Endothelial cell of hepatic sinusoid (primary cell): ENCODE measurements around the gene FRY.

ENCODE experiments used
- in situ Hi-C: cut with HindIII; loops from 2 replicates; pipeline ENCODE4 v1.10.0; 2017; ENCODE audit warnings: low sequenced_read_pairs

Gene FRY

GRCh38 chr13:32125751-32126150 is 94.2 kb downstream of the FRY start:
- in situ Hi-C loops = no loop called here

- in situ Hi-C loops = no loop called here
Measured at GRCh38 chr13:32126278-32126677, 94.7 kb downstream of the FRY start.

- in situ Hi-C loops = no loop called here
Measured at GRCh38 chr13:32126756-32127155, 95.2 kb downstream of the FRY start.

DNA sequence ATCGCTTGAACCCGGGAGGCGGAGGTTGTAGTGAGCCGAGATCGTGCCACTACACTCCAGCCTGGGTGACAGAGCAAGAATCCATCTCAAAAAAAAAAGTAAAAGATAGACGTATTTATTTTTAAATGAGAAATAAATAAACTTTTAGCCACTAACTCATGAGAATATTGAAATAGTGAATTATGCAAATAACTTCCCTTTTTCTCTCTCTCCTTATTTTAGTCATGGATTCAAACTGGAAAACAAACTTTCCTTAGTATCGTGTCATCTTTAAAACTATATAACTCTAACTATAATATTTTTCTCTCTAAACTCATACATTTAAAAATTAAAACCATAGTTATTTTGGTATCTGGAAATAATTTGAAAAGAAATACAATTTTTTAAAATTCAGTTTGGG is 96.1 kb downstream of the FRY start:
- in situ Hi-C loops = no loop called here

DNA sequence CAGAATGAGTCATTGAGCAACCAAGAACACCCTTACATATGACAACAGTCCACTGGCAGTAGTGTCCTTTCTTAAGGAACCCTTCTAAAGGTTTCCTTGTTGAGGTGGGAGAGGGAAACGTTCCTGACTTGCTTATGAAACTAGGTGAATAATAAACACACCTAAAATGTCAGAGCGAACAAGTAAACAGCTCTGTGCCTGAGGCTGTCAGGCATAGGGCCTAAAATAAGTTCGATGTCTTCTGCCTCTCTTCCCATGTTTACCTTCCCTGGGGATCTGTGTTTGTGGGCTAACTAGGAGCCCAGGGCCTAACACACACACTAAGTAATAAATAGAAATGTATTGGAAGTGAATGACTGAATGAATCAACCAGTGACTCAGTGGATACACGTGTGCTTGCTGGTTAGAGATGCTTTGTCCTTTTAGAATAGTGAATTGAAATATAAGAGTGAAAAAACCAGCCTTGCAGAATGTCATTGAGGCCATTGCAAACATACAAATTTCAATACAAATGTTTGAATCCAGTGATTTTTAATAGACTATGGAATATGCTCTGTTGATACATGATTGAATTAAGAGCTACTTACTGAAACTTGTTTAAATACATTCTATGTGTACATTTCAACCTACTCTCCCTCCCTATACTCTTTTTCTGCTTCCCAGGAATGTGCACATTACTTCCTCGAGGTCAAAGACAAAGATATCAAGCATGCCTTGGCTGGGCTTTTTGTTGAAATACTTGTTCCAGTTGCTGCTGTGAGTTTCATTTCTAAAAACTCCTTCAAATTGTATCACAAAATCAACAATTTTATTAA is 102.9 kb downstream of the FRY start:
- in situ Hi-C loops = no loop called here

DNA sequence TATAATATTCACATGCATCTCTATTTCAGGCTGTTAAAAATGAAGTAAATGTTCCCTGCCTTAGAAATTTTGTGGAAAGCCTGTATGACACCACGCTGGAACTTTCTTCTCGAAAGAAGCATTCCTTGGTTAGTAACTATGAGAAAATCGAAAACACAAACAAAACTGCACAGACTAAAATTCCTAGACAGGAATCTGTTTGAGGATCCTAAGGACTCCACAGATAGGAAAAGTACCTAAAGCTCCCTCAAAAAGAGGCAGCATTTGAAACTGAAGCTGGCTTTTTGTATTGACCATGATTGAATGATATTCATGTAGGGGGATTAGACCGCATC is 103.4 kb downstream of the FRY start:
- in situ Hi-C loops = no loop called here

DNA sequence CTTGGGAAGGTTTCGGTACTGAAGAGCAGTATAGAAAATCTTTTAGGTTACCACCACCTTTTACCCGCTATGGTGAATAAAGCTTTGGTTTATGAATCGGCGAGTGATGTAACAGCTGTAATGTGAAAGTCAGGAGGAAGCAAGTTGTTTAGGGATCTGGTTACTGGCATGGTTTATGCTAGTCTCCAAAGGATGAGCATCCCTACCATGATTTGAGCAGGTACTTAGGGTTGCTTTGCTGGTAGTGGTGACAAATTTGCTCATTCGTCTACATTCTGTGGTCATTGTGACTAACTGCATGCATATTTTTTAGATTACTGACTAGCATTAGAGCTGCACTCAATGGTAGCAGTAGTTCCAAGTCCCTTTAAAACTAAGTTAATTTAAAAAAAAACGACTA is 104.1 kb downstream of the FRY start:
- in situ Hi-C loops = no loop called here

DNA sequence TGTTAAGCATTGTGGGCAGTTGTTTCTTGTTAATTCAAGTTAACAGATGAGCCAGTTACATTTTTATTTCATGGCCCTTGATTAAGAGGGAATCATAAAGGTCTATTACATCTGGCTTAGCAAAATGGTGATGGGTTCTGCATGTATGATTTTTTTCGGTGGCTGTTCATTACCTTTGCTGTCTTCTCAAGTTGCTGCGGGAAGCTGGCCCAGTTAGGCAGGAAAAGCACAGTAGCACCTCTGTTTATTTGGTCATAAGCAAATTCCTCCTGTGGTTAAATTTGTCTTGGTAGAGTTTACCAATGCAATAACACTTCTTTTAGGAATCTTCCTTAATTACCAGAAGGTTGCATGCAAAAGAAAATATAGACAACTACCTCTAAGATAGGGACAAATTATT is 104.5 kb downstream of the FRY start:
- in situ Hi-C loops = no loop called here

DNA sequence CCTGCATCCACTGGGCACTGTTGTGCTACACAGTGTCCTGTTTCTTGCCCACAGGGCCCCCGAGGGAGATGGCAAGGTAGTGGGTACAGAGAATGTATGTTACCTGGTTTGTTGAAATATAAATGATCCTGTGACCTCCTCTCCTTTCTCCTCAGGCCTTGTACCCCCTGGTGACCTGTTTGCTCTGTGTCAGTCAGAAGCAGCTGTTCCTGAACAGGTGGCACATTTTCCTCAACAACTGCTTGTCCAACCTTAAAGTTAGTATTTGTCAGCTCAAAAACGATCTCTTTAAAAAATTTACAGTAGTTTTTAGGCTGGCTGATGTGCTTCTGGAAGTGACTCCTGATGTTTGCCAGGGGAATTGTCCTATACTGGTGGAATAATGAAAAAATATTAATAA is 105.1 kb downstream of the FRY start:
- in situ Hi-C loops = no loop called here

GRCh38 chr13:32139251-32139650 is 107.7 kb downstream of the FRY start:
- in situ Hi-C loops = no loop called here

DNA sequence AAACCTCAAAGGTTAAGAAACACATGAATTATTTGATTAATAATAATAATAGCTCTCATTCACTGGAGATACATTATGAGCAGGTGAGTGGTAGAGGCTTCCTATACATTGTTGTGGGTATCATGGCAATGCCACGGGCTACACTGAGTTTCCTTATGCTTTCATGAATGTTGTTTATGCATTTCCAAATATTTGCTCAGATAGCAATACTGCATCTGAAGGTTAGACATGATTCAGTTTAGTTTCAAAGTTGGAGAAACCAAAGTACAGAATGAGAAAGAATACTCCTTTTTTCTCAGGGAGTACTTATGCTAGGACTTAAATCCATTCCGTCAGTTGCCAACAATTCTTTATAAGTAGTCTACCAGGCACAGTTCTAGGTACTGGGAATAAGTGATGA is 108.5 kb downstream of the FRY start:
- in situ Hi-C loops = no loop called here

GRCh38 chr13:32141462-32141861 is 109.9 kb downstream of the FRY start:
- in situ Hi-C loops = no loop called here

GRCh38 chr13:32142115-32142514 is 110.5 kb downstream of the FRY start:
- in situ Hi-C loops = no loop called here

DNA sequence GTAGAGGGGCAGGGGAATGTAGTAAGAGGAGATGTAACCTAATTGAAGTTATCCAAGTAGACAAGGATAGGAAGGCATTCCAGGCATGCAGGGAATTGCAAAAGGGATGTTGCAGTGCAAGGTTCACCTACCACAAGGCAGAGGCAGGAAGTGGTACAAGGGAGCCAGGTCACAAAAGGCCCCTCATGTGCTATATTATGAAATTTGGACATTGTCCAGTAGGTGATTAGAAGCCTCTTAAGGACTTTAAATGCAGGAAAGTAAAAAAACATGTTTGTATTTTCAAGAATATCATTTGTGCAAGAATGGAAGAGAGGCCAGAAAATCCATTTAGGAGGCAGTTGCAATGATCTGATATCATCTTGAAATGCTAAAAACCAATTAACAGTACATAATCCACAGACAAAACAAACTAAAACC is 111.4 kb downstream of the FRY start:
- in situ Hi-C loops = no loop called here

GRCh38 chr13:32147193-32147592 is 115.6 kb downstream of the FRY start:
- in situ Hi-C loops = no loop called here

DNA sequence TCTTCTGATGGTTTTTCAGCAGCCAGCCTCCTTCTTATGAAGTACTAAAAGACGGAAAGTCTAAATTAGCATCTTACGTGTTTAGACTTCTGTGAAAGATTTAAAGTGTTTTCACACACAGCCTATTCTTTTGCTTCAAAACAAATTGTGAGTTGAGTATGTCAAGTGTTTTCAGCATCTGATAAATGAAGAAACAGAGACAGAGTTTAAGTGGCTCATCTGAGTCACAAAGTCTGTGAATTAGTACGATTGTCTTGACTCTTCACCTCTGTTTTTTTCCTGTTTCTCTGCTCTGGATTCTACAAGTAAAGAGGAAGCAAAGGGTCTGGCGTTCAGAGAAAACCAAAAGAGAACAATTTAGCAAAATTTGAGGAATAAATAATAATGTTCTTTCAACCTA is 116.4 kb downstream of the FRY start:
- in situ Hi-C loops = no loop called here

GRCh38 chr13:32150239-32150638 is 118.7 kb downstream of the FRY start:
- in situ Hi-C loops = no loop called here

DNA sequence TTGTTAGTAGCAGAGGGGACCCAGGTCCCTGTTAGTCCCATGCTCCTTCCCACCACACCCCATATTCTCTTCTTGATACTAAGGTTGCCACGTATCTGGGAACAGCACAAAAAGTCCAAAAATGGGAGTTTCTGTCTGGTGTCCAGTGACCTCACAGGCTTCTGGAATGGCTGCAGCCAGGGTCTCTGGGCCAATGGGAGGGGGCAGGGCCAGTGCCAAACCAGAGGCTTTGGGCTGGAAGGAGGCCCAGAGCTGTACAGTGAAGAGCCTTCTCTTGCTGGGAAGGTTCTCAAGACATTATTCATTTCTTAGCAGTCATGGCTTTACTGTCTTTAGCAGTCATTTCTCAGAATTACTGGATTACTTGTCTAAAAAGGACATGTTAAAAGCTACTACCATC is 119.2 kb downstream of the FRY start:
- in situ Hi-C loops = no loop called here

DNA sequence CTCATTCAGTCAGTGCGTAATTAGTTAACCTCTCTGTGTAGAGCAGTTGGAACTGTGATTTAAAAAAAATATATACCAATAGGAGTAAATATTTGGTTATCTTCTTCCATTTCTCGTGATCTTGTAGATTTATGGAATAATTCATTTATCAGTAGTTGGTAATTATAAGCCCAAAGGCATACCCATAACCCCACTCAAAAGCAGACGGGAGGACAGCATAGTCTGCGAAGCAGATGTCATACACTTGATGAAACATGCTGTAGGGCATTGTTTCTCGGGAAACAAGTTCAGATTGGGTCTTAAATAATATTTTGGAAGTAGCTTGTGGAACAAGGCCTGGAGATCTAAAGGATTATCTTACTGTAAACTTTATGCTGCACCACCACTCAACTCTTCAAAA is 119.7 kb downstream of the FRY start:
- in situ Hi-C loops = no loop called here

DNA sequence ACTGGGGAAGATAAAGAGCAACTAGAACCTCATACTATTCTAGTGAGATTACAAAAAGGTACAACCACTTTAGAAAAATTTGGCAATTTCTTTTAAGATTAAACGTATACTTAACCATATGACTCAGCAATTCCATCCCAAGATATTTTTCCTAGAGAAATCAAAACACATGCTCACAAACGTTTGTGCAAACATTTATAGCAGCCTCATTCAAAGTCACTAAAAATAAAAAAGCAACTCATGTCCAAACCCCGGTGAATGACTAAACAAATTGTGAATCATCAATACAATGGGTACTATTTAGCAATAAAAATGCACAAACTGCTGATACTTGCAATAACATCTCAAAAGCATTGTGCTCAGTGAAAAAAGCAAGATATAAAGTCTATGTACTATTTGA is 121.5 kb downstream of the FRY start:
- in situ Hi-C loops = no loop called here

- in situ Hi-C loops = no loop called here
Measured at GRCh38 chr13:32159137-32159869, 127.7 kb downstream of the FRY start.

GRCh38 chr13:32162395-32163005 is 130.9 kb downstream of the FRY start:
- in situ Hi-C loops = no loop called here
